ENCODE data around the gene SLC35F3. TPM values are rescaled to one million over a fixed set of nuclear protein-coding genes. Genes with fewer than 3 reads are reported as not detected.

The SLC35F3 gene
- total and polyA plus RNA-seq, 4 donors: 0.01 to 0.37 (median 0.08) TPM; not detected in 1

GRCh38 chr1:234307726-234308125 lies 403.2 kb downstream of the SLC35F3 start:
- H3K4me1 ChIP-seq (ENCODE audit: control insufficient read depth in 4 of 4, insufficient read depth in 4 of 4, low read length in 3 of 4): peaks cover 0 to 7% (median 4%) of the 10 kb centered on the region in 4 donors
- no peaks in the 10 kb centered on the region for H3K9me3 ChIP-seq (ENCODE audit: control insufficient read depth in 4 of 4, low read length in 3 of 4)
- no peak for DNase-seq (ENCODE audit: low spot score)
- TF ChIP-seq EGR1 (IDR thresholded peaks at IDR 0.05; ENCODE audit: low read depth in 2 of 2): no peak
- TF ChIP-seq TAF1 (conservative IDR thresholded peaks at IDR 0.05): no peak
- TF ChIP-seq GABPA (IDR thresholded peaks at IDR 0.05 in 1 of 2, conservative IDR thresholded peaks at IDR 0.05 in 1 of 2): no peak
- TF ChIP-seq, protein P1, sequence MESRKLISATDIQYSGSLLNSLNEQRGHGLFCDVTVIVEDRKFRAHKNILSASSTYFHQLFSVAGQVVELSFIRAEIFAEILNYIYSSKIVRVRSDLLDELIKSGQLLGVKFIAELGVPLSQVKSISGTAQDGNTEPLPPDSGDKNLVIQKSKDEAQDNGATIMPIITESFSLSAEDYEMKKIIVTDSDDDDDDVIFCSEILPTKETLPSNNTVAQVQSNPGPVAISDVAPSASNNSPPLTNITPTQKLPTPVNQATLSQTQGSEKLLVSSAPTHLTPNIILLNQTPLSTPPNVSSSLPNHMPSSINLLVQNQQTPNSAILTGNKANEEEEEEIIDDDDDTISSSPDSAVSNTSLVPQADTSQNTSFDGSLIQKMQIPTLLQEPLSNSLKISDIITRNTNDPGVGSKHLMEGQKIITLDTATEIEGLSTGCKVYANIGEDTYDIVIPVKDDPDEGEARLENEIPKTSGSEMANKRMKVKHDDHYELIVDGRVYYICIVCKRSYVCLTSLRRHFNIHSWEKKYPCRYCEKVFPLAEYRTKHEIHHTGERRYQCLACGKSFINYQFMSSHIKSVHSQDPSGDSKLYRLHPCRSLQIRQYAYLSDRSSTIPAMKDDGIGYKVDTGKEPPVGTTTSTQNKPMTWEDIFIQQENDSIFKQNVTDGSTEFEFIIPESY (IDR thresholded peaks at IDR 0.05): no peak
- no peak for TF ChIP-seq RXRA (IDR thresholded peaks at IDR 0.05)
- no peak for TF ChIP-seq HNF4G (IDR thresholded peaks at IDR 0.05)
- TF ChIP-seq REST (IDR thresholded peaks at IDR 0.05): no peak
- no peak overlapping the region for H3K9ac ChIP-seq (ENCODE audit: low read depth in 1 of 2, low read length in 2 of 2)
- 90% methylated on average over 6 of the region's 6 CpGs for WGBS
- no peak overlapping the region for H3K27ac ChIP-seq (ENCODE audit: low read depth in 1 of 2, low read length in 2 of 2)
- no peaks in the 10 kb centered on the region for H3K27me3 ChIP-seq (ENCODE audit: control insufficient read depth in 4 of 4, insufficient read depth in 4 of 4, low read length in 3 of 4)
- H3K36me3 ChIP-seq (ENCODE audit: control insufficient read depth in 4 of 4, insufficient read depth in 3 of 4, low read depth in 1 of 4, low read length in 3 of 4): no peaks in the 10 kb centered on the region
- no peak overlapping the region for H3K4me3 ChIP-seq (ENCODE audit: low read depth in 1 of 3, low read length in 3 of 3)

DNA sequence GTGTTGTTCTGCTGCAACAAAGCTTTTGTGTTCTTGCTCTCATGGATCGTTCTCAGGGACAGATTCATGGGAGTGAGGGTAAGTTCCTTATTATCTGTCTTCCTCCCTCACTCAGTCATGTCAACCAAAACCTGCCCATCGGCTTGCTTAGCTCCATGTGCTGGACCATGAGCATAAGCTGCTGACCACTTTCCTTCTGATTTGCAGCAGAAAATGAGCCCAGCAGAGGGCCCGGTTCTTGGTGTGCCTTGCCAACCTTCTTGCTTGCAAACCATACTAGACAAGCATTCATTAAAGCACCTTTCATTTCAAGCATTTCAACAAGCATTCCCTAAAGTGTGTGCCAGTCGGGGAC lies 404.7 kb downstream of the SLC35F3 start:
- H3K9ac ChIP-seq (ENCODE audit: low read depth in 1 of 2, low read length in 2 of 2): no peak overlapping the region
- H3K4me3 ChIP-seq (ENCODE audit: low read depth in 1 of 3, low read length in 3 of 3): no peak overlapping the region
- WGBS: 80% methylated on average over 4 of the region's 4 CpGs
- H3K27ac ChIP-seq (ENCODE audit: low read depth in 1 of 2, low read length in 2 of 2): no peak overlapping the region
- no peaks in the 10 kb centered on the region for H3K36me3 ChIP-seq (ENCODE audit: control insufficient read depth in 4 of 4, insufficient read depth in 3 of 4, low read depth in 1 of 4, low read length in 3 of 4)
- no peak for DNase-seq (ENCODE audit: low spot score)
- H3K27me3 ChIP-seq (ENCODE audit: control insufficient read depth in 4 of 4, insufficient read depth in 4 of 4, low read length in 3 of 4): no peaks in the 10 kb centered on the region
- peaks cover 1 to 11% (median 5%) of the 10 kb centered on the region in 4 donors for H3K4me1 ChIP-seq (ENCODE audit: control insufficient read depth in 4 of 4, insufficient read depth in 4 of 4, low read length in 3 of 4)
- H3K9me3 ChIP-seq (ENCODE audit: control insufficient read depth in 4 of 4, low read length in 3 of 4): no peaks in the 10 kb centered on the region
- TF ChIP-seq HNF4A (conservative IDR thresholded peaks at IDR 0.05): no peak
- no peak for TF ChIP-seq MAX (IDR thresholded peaks at IDR 0.05)
- TF ChIP-seq, protein P2, sequence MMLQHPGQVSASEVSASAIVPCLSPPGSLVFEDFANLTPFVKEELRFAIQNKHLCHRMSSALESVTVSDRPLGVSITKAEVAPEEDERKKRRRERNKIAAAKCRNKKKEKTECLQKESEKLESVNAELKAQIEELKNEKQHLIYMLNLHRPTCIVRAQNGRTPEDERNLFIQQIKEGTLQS (IDR thresholded peaks at IDR 0.05): no peak
- TF ChIP-seq CTCF (IDR thresholded peaks at IDR 0.05; ENCODE audit: low read depth, low read length, missing input control): no peak
- TF ChIP-seq, protein P1 (IDR thresholded peaks at IDR 0.05): no peak
- no peak for TF ChIP-seq REST (IDR thresholded peaks at IDR 0.05)
- no peak for TF ChIP-seq FOXA2 (IDR thresholded peaks at IDR 0.05)
- no peak for TF ChIP-seq TAF1 (conservative IDR thresholded peaks at IDR 0.05)
- no peak for TF ChIP-seq GABPA (IDR thresholded peaks at IDR 0.05 in 1 of 2, conservative IDR thresholded peaks at IDR 0.05 in 1 of 2)
- TF ChIP-seq HNF4G (IDR thresholded peaks at IDR 0.05): no peak
- TF ChIP-seq NR2F2 (IDR thresholded peaks at IDR 0.05): no peak
- TF ChIP-seq EGR1 (IDR thresholded peaks at IDR 0.05; ENCODE audit: low read depth in 2 of 2): no peak
- no peak for TF ChIP-seq YY1 (IDR thresholded peaks at IDR 0.05)
- no peak for TF ChIP-seq RAD21 (IDR thresholded peaks at IDR 0.05)
- no peak for TF ChIP-seq FOXA1 (IDR thresholded peaks at IDR 0.05)
- no peak for TF ChIP-seq RXRA (IDR thresholded peaks at IDR 0.05)
- no peak for TF ChIP-seq SP1 (IDR thresholded peaks at IDR 0.05)
- no peak for TF ChIP-seq JUND (IDR thresholded peaks at IDR 0.05)
